NCI-H128 (cell line): Measurements from ENCODE around the gene SLC39A10.
"Not testable (repeated sequence)": the region's sequence is repeated elsewhere in the genome, so short reads cannot be mapped to it uniquely, and the experiment has no call there.

Source experiments
- DNase-seq: peaks from one replicate; lab custom pipeline; 2025; ENCODE audit not compliant: unreplicated experiment; lab: John Stamatoyannopoulos, UW

Gene SLC39A10

DNA sequence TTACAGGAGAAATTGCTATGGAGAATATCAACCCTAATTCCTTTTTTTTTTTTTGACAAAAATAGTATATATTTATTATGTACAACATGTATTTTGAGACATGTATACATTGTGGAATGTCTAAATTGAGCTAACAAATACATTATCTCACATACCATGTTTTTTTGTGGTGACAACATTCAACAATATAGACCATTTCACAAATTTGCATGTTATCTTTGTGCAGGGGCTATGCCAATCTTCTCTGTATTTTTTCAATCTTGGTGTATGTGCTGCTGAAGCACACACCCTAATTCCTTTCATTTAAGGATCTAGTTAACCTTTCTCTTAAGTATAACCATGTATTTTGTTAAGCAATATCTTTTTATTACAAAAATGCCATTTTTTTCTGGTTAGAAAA, 13.2 kb downstream of the SLC39A10 start:
- no peak for DNase-seq

DNA sequence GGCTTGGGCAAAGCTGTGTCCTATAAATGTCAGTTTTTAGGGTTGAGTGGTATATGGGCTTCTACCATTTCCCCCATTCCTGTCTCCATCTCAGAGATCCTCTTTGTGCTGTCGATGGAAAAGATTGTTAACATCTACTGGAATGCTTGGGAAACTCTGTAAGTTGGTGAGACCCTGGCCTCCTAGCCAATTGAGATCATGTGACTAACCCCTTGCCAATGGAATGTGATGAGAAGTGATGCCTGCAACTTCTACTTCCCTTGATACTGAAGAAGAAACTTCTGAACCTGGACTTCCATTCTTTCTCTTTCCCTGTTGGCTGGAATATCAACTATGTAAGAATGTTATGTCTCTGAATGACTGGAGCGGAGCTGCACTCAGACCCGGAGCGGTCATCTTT, 14.5 kb downstream of the SLC39A10 start:
- DNase-seq = no peak

DNA sequence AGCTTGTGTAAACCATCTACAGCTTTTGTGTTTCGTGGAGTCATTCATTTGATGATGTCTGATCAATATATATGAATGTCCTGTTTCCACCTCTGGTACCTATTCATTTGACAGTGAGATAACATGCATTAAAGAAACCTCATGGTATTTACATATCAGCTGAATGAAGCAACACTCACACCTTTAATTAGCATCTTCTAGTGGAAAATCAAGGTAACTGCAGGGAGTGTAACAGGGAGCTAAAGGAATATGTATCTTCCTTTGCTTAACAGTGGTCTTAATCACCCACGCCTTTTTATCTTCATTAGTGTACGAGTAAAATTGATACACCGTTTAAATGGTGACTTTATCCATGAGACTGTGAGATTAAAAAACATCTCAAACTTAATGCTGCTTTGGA, 15.6 kb downstream of the SLC39A10 start:
- no peak for DNase-seq

DNA sequence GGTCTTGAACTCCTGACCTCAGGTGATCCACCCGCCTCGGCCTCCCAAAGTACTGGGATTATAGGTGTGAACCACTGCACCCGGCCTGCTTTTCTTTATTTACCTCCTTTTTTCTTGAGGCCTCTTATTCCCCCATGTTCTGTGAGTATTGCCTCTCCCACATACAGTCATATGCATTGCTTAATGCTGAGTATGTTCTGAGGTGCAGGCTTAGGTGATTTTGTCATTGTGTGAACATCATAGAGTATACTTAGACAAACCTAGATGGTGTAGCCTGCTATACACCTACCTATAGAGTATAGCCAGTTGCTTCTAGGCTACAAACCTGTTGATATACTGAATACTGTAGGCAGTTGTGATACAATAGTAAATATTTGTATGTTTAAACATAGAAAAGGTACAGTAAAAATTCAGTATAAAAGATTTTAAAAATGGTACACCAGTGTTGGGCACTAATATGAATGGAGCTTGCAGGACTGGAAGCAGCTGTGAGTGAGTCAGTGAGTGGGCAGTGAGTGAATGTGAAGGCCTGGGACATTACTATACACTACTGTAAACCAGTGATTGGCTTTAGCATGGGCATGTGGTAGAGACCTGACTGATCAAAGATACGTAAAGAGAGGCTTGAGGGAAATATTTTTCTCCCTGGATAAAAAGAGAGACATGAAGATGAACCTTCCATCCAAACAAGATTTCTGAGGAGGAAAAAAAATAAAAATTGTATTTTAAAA, 17.6 kb downstream of the SLC39A10 start:
- DNase-seq = no peak

DNA sequence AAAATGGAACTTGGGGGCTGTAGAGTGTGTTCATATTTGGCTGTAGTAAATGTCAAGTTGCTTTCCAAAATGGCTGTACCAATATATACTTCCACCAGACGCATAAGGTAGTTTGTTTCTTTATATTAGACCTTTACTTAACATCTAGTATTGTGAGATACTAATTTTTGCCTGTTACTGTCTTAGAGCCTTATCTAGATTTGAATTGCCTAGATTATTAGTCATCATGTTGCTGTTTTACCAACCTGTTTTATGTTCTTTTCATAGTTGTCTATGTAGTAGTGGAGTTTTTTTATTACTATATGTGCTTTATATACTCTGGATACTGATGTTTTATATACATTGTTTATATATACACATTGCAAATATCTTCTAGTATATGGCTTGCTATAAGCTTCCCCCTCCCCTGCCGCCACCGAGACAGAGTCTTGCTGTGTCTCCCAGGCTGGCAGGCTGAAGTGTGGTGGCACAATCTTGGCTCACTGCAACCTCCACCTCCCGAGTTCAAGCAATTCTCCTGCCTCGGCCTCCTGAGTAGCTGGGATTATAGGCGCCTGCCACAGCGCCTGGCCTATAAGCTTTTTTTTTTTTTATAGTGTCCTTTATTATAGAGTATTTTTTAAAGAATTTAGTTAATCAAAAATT, 18.9 kb downstream of the SLC39A10 start:
- DNase-seq = no peak

DNA sequence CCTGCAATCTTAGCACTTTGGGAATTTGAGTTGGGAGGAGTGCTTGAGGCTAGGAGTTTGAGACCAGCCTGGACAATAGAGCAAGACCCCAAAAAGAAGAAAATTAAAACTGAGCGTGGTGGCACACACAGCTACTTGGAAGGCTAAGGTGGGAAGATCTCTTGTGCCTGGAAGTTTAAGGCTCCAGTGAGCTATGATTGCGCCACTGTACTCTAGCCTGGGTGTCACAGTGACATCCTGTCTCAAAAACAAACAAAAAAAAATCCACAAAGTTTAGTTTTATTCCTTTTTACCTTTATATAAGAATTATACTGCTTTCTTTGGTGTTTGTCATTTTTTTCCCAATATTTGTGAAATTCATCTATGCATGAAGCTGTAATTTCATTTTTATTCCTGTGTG, 20.3 kb downstream of the SLC39A10 start:
- no peak for DNase-seq

DNA sequence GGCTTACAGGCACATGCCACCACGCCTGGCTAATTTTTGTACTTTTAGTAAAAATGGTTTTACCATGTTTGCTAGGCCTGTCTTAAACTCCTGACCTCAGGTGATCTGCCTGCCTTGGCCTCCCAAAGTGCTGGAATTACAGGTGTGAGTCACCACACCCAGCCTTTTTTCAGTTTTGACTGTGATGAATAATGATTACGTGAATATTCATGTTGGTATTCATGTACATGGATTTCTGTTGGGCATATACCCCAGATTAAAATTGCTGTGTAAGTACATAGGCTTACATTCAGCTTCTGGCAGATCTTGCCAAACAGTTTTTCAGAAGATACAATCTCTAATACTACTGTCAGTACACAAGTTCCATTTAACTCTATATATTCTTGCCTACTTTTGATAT, 20.9 kb downstream of the SLC39A10 start:
- no peak for DNase-seq

DNA sequence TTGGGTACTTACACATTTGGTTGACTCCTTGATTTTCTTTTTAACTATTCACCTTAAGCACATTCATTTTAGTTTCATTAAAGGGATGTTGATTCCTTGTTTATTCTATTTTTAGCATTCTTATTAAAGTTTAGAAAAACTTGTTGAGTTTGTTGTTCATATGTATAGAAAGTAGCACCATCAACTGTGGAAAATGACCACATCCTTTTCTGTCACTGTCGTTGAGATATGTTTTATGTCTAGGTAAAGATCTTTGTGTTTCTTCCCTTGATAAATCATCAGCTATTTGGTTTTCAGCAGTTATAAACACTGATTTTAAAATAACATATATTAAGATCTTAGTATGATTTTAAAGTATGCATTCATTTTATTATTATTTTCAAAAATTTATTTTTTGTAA, 25.1 kb downstream of the SLC39A10 start:
- no peak for DNase-seq

DNA sequence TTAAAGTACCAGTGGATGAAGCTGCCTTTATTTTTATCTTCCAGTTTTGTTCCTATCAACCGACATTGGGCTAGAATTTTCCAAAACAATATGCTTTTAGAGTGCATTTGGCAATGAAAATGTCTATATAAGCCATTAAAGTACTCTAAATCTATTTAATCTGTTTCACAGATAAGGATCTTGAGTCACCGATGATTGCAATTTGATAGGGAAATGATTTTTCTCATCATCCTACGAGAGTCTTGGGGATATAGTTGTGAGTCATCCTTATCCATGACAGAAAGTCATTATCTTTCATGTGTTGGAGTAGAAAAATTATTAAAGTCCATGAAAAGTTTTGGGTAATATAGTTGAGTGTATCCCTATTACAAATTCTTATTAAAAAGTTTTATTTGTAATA, 26.1 kb downstream of the SLC39A10 start:
- DNase-seq = no peak

DNA sequence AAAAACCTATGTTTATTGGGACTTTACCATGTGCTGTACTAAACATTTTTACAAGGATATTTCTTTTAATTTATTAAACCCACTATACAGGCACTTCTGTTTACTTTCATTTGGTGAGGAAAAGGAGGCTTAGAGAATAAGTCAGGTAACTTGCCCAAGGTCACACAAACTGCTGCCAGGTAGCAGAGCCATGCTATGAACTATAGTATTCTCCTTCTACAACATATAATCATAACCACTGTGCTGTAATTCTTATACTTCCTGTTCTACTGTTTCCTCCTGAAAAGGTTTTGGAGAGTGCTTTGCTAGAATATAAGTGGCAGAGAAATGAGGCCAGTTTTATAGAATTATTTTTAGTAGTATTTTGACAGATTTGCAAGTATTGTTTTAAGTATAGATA, 29.5 kb downstream of the SLC39A10 start:
- no peak for DNase-seq

DNA sequence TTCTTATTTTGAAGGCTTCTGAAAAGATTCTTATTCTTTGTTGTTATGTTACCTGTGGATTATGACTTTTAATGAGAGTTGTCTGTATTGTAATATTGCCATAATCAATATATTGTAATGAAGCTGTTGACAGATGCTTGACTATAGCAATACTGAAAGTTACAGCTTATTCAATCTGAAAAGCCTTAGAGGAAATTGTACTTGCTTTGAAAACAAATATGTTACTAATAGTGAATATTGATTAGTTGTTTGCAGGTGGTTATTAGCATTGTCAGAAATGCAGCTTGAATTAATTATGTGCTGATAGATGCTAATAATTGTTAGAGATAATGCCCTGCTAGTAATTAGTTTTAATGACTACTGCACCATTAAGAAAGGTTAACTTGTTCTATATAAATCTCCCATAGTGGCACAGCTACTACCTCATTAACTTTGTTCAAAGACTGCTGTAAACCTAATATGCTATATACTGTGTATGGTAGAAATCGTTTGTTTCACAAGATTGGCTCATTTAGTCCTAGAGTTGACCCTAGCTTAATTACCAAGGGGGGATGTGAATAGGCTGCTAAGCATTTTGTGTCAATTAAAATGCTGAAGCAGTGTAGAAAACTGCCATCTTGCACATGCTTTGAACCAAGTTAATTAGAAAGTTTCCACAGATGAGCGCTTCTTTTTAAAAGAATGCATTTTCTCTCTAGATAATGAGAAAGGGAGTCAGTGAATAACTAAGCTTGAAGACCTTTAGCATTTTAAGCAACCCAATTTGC, 30.5 kb downstream of the SLC39A10 start:
- no peak for DNase-seq

DNA sequence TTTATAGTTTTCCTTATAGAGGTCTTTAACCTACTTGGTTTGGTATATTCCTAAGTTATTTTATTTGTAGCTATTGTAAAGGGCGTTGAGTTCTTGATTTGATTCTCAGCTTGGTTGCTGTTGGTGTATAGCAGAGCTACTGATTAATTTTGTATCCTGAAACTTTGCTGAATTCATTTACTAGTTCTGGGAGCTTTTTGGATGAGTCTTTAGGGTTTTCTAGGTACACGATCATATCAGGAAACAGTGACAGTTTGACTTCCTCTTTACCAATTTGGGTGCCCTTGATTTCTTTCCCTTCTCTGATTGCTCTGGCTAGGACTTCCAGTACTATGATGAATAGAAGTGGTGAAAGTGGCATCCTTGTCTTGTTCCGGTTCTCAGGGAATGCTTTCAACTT, 35.5 kb downstream of the SLC39A10 start:
- not testable (repeated sequence) for DNase-seq

DNA sequence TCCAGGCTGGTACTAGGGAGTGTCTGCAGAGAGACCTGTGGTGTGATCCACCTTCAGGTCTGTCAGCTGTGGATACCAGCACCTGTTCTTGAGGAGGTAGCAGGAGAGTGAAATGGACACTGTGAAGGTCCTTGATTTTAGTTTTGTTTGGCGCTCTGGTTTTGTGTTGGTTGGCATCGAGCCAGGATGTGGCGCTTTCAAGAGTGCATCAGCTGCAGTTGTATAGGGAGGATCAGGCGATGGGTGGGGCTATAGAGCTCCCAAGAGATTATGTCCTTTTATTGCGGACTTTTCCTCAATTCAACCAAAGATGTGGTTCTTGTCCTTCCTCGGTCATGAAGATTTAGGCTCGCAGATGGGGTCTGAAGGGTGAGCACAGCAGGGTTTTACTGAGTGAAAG, 37.5 kb downstream of the SLC39A10 start:
- no peak for DNase-seq

DNA sequence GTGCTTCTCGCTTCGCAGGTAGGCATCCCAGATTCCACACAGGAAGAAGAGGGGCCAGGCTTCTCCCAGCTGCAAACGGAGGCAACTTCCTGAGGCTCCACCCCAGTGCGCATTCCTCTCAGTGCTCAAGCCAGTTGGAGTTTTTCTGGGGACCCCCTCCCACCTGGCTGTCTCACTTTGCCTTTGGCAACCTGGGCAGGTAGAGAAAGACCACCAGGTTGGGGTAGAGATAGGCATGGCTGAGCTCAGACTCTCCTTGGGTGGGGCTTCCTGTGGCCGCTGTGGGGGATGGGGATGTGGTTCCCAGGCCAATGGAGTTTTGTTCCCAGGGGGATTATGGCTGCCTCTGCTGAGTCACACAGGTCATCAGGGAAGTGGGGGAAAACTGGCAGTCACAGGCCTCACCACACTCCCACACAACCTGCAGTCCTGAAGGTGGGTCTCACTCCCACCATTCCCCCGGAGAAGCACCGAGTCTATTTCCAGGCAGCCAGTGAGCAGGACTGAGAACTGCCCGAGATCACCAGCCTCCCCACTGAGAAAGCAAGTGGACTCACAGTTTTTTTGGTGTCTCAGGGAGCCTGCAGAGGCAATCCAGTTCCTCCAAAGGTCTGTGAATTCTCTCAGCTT, 38.1 kb downstream of the SLC39A10 start:
- DNase-seq = no peak

DNA sequence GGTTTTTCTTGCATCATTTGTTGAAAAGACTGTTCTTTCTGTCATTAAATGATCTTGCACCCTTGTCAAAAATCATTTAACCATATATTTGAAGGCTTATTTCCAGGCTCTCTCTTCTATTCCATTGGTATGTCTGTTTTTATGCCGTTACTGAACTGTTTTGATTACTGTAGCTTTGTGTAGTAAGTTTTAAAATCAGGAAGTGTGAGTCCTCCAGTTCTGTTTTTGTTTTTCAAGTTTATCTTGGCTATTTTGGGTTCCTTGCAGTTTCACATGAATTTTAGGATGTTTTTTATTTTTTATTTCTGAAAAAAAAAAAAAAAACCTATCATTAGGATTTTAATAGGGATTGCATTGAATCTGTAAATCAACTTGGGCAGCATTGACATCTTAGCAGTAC, 39.0 kb downstream of the SLC39A10 start:
- DNase-seq = no peak

DNA sequence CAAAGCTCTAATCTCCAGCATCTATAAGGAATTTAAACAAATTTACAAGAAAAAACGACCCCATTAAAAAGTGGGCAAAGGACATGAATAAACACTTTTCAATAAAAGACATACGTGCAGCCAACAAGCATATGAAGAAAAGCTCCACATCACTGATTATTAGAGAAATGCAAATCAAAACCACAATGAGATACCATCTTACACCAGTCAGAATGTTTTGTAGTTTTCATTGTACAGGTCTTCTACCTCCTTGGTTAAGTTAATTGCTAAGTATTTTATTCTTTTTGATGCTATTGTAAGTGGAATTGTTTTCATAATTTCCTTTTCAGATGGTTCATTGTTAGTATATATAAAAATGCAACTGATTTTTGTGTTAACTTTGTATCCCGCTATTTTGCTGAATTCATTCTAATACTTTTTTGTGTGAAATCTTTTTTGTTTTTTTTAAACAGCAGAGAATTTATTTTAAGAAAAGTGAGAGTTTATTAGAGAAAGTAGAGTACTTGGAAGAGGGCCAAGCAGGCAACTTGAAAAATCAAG, 40.7 kb downstream of the SLC39A10 start:
- DNase-seq = no peak

DNA sequence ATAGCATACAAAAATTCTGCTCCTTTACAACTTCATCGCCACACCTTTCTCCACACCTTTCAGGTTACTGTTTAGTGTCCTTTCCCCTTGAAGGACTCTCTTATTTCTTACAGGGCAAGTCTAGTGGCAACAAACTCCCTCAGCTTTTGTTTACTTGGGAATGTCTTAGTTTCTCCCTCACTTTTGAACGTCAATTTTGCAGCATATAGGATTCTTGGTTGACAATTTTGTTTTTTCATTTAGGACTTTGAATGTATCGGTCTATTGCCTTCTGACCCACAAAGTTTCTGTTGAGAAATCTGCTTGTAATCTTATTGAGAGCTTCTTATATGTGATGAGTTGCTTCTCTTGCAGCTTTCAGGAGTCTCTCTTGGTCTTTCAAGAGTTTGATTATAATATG, 43.5 kb downstream of the SLC39A10 start:
- DNase-seq = no peak

DNA sequence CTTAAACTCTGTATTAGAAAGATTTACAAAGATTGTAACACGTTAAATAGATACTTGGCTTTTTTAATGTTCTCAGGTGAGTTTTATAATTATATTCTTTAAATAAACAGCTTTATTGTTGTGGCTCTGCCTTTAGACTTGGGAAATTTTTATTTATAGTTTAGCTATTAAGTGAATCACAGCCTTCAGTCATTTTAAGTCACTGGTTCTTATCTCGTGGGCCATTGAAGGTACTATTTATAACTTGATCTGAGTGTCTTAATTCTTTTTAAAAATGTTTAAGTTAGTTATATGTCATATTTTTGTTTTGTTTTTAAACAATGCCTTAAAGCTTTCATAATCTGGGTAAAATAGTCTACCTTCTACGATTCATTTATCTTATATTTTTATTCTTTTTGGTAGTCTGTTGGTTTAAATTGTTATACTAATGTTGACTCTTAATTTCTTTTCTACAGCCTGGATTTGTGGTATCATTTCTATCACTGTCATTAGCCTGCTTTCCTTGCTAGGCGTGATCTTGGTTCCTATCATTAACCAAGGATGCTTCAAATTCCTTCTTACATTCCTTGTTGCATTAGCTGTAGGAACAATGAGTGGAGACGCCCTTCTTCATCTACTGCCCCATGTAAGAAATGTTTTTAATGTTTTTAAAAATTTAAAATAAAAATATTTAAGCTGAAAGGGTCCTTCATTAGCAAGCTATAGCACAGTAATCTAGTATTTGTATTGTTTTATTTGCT, 49.3 kb downstream of the SLC39A10 start:
- DNase-seq = no peak

DNA sequence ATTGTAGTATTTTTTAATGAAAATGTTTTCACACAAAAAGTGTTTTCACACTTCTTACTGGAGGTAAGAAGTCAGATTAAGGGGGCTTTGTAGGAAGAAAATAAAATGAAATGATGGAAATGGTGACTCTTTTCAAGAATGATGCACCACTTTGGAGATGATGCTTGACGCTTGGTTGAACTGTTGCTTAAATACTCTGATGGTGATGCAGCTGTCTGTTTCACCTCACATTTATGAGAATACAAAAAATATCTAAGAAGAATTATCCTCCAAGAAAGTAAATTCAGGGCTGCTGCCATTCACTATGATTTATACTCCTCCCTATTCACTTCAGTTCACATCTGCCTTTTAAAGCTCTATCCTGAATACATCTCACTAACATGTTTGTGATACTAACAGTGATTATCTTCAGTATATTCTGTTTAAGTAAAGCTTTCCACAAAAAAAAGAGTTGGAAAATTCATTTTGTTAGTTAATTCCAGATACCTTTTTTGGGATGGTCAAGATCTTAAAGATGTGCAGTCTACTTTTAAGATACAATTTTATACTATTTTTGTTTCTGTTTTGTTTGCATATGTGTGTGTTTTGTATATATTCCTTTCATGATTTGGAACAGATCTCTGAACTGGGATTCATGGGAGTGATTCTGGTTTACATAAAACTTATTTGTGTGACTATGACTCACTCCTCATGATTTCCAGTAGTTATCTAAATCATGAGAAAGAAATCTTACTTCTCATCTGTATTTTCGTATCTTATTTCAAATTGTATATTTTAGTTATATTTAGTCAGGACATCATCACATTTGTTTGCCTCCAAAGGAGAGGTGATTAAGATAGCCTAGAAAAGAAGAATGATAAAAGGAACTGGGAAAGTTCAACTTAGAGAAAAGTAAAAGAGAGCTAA, 53.1 kb downstream of the SLC39A10 start:
- no peak for DNase-seq

DNA sequence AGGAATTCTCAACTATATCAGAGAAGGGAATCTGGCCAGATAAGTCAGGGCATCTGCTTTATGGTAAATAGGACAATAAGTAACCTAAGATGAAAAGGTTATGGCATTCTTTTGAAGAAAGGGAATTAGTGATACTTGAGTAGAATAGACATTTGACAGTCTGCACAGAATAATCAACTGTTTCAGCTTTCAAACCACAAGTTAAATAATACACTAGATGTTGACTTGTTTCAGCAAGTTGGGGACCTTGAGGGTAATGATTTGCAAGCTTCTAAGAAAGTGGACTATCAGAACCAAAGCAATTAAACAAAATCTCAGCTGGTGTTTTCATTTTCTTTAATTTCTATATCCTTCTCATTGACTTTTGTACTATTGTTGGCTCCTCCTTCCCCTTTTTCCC, 54.5 kb downstream of the SLC39A10 start:
- DNase-seq = no peak
